Activated naive CD4-positive, alpha-beta T cell treated with anti-CD3 and anti-CD28 coated beads, Interleukin-2, amount 50 U/mL, for 72 hours (primary cell): ENCODE measurements around the gene ZCCHC10. TPM values are rescaled to one million over a fixed set of nuclear protein-coding genes. Genes with fewer than 3 reads are reported as not detected.
A peak's percentile ranks its signal among the peaks of the same experiment; 100 is the strongest.
"Not testable (repeated sequence)": the region's sequence is repeated elsewhere in the genome, so short reads cannot be mapped to it uniquely, and the experiment has no call there.

Experiments used
- ATAC-seq, 2 donors: fragments of 150-1000 bp; cut with Tn5 transposase; 2 replicates each; pipeline ENCODE4 v1.10.0; 2021; ENCODE audit warnings: mild to moderate bottlenecking in 2 of 2, moderate library complexity in 2 of 2
- DNase-seq, 2 donors: peaks; one replicate each; pipeline ENCODE4 v3.0.0; 2021 to 2022; ENCODE audit warnings: low spot score in 2 of 2
- H3K27ac Mint-ChIP-seq, 2 donors: one replicate each; pipeline ENCODE4 v1.8.0; 2022; ENCODE audit warnings: mild to moderate bottlenecking in 2 of 2, mixed read lengths in 2 of 2
- H3K36me3 Mint-ChIP-seq, 2 donors: one replicate each; pipeline ENCODE4 v1.8.0; 2022; ENCODE audit warnings: mixed read lengths in 2 of 2
- H3K9me3 Mint-ChIP-seq, 2 donors: one replicate each; pipeline ENCODE4 v1.8.0; 2022; ENCODE audit warnings: mixed read lengths in 2 of 2
- total RNA-seq, 2 donors: library from RNA; stranded (reverse); gene quantifications; one replicate each; pipeline ENCODE4 v1.2.3, GENCODE V29; 2022

The ZCCHC10 gene
- total RNA-seq, 2 donors from 2014 or later, result 24.9 to 34.8 TPM

GRCh38 chr5:133050521-133050920 lies 24.2 kb upstream of the ZCCHC10 start:
- peaks cover 6 to 22% of the 10 kb centered on the region in 2 donors for H3K36me3 Mint-ChIP-seq
- ATAC-seq, result no peak
- no peaks in the 10 kb centered on the region for H3K9me3 Mint-ChIP-seq
- DNase-seq, result no peak
- peak overlapping the region; percentile 98 to 100 for H3K27ac Mint-ChIP-seq

- ATAC-seq (no peak), DNase-seq (no peak)
- H3K27ac Mint-ChIP-seq, result no peak overlapping the region
- no peaks in the 10 kb centered on the region for H3K9me3 Mint-ChIP-seq
- peaks cover 6 to 22% of the 10 kb centered on the region in 2 donors for H3K36me3 Mint-ChIP-seq
These were observed 23.3 kb upstream of the ZCCHC10 start for GRCh38 chr5:133049726-133050048.

GRCh38 chr5:133048993-133049725 lies 22.8 kb upstream of the ZCCHC10 start:
- Mint-ChIP-seq H3K27ac (peak overlapping the region in 1 of 2 donors; percentile 61), H3K36me3 (peaks cover 6 to 22% of the 10 kb centered on the region in 2 donors), H3K9me3 (no peaks in the 10 kb centered on the region)
- no peak for ATAC-seq
- DNase-seq, result no peak

DNA sequence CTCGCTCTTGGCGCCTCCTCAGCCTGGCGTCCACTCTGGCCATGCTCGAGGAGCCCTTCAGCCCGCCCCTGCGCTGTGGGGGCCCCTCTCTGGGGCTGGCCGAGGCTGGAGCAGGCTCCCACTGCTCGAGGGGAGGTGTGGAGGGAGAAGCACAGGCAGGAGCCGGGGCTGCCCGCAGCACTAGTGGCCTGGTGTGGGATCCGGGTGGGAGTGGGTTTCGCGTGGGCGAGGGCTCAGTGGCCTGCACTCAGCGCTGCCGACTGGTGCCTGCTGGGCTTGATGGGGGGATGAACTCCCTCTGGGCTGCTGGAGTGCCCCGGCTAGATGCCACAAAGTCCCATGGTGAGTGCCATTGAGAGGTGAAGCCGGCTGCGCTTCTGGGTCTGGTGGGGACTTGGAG lies 21.1 kb upstream of the ZCCHC10 start:
- Mint-ChIP-seq H3K36me3 (peaks cover 6 to 15% of the 10 kb centered on the region in 2 donors), H3K9me3 (no peaks in the 10 kb centered on the region), H3K27ac (no peak overlapping the region)
- no peak for DNase-seq
- no peak for ATAC-seq

DNA sequence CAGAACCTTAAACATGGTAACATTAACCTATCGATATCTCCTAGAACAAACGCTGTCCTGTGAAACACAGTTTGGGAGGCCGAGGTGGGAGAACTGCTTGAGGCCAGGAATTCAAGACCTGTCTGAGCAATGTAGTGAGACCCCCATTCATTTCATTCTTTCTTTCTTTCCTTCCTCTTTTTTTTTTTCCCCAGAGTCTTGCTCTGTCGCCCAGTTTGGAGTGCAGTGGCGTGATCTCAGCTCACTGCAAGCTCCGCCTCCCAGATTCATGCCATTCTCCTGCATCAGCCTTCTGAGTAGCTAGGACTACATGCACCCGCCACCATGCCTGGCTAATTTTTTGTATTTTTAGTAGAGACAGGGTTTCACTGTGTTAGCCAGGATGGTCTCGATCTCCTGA lies 20.2 kb upstream of the ZCCHC10 start:
- not testable (repeated sequence) for H3K9me3 Mint-ChIP-seq, H3K27ac Mint-ChIP-seq

DNA sequence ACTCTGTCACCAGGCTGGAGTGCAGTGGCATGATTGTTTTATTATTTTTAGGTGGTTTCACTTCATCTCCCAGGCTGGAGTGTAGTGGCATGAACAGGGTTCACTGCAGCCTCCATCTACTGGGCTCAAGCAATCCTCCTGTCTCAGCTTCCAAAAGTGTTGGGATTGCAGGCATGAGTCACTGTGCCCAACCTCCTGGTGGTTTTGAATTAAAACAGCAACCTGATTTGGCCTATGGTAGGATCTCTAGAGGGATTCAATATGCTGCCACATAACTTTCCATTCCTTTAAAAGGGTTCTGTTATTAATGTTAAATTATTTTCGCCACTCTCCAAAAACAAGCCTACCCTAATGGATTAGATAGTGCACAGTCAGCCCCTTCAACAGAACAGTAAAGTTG lies 15.6 kb upstream of the ZCCHC10 start:
- ATAC-seq (no peak), DNase-seq (no peak)
- H3K36me3 Mint-ChIP-seq, result no peaks in the 10 kb centered on the region
- H3K27ac Mint-ChIP-seq, result no peak overlapping the region
- no peaks in the 10 kb centered on the region for H3K9me3 Mint-ChIP-seq

More for the DNA sequence above, 20.2 kb upstream of the ZCCHC10 start:
- not testable (repeated sequence) for ATAC-seq, DNase-seq, H3K36me3 Mint-ChIP-seq

GRCh38 chr5:133041157-133041784 lies 14.9 kb upstream of the ZCCHC10 start:
- H3K27ac Mint-ChIP-seq, result peak overlapping the region in 1 of 2 donors; percentile 18
- DNase-seq (no peak), ATAC-seq (no peak)
- H3K36me3 Mint-ChIP-seq, result no peaks in the 10 kb centered on the region
- no peaks in the 10 kb centered on the region for H3K9me3 Mint-ChIP-seq

DNA sequence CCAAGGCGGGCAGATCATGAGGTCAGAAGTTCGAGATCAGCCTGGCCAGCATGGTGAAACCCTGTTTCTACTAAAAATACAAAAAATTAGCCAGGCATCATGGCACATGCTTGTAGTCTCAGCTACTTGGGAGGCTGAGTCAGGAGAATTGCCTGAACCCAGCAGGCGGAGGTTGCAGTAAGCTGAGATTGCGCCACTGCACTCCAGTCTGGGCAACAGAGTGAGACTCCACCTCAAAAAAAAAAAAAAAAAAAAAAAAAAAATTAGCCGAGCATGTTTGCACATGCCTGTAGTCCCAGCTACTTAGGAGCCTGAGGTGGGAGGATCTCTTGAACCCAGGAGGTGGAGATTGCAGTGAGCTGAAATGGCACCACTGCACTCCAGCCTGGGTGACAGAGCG lies 10.3 kb upstream of the ZCCHC10 start:
- ATAC-seq, DNase-seq, H3K36me3 Mint-ChIP-seq, H3K27ac Mint-ChIP-seq, H3K9me3 Mint-ChIP-seq: not testable (repeated sequence)

GRCh38 chr5:133035224-133035623 lies 8.9 kb upstream of the ZCCHC10 start:
- H3K27ac Mint-ChIP-seq, result no peak overlapping the region
- no peaks in the 10 kb centered on the region for H3K36me3 Mint-ChIP-seq
- H3K9me3 Mint-ChIP-seq, result no peaks in the 10 kb centered on the region
- DNase-seq (no peak), ATAC-seq (no peak)

DNA sequence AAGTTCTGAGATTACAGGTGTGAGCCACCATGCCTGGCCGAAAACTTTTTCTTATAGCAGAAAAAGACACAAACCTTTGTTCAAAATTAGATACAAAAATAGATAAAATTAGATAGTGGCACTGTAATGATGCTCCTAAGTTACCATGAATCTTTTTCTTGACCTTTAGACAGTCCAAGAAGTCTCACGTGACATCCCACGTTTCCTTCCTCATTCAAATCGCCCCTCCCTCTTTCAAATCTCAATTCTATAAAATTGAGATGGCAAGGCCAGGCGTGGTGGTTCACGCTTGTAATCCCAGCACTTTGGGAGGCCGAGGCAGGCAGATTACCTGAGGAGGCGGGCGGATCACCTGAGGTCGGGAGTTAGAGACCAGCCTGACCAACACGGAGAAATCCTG lies 7.7 kb upstream of the ZCCHC10 start:
- Mint-ChIP-seq H3K9me3 (no peaks in the 10 kb centered on the region), H3K36me3 (no peaks in the 10 kb centered on the region), H3K27ac (no peak overlapping the region)
- DNase-seq, result no peak
- no peak for ATAC-seq

- Mint-ChIP-seq H3K9me3 (no peaks in the 10 kb centered on the region), H3K36me3 (no peaks in the 10 kb centered on the region), H3K27ac (no peak overlapping the region)
- ATAC-seq, result no peak
- DNase-seq, result no peak
These were observed 6.7 kb upstream of the ZCCHC10 start for GRCh38 chr5:133032852-133033742.

DNA sequence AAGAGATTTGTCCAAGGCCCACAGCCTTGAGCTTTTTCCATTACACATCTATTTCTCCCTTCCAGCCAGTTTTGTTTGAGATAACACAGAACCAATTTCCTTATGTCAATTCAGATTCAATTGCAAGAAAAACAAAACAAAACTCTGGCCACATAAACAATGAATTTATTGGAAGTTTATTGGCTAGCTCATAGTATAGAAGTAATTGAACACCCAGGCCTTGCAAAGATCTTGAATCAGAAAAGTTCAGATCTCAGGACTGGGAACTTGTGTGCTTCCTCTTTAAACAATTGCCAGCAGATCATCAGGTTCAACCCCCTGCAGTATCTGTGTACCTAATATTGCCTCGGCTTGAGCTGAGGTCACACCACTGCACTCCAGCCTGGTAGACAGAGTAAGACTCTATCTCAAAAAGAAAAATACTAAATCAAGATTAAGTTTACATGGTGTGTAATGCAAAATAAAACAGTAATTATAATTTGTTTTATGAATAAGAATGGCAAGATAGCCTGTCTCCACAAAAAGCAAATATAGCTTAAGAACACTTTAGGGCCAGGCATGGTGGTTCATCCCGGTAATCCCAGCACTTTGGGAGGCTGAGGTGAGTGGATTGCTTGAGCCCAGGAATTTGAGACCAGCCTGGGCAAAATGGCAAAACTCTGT lies 4.1 kb upstream of the ZCCHC10 start:
- Mint-ChIP-seq H3K9me3 (no peaks in the 10 kb centered on the region), H3K27ac (no peak overlapping the region), H3K36me3 (peaks cover 7 to 9% of the 10 kb centered on the region in 2 donors)
- DNase-seq (no peak), ATAC-seq (no peak)

DNA sequence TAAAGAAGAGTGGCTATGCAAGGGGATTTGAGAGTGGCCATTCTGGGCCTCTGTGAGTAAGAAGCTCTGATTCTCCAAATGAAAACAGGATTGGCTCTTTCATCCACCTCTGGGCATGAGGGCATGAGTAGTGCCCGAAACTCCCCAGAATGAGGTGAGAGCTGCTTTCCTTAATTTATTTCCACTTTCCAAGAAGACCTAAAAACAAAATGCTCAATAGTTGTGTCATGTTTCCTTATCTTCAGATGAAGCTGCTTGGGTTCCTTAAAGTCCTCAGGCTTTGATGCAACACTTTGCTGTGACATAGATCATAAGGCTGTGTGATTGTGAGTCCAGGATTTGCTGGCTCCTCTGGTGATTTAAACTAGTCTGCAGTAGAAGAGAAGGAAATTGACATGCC lies 3.1 kb upstream of the ZCCHC10 start:
- Mint-ChIP-seq H3K9me3 (no peaks in the 10 kb centered on the region), H3K36me3 (peaks cover 9 to 11% of the 10 kb centered on the region in 2 donors), H3K27ac (no peak overlapping the region)
- no peak for ATAC-seq
- no peak for DNase-seq

- Mint-ChIP-seq H3K36me3 (peaks cover 11 to 16% of the 10 kb centered on the region in 2 donors), H3K9me3 (no peaks in the 10 kb centered on the region), H3K27ac (peak overlapping the region; percentile 19 to 96)
- ATAC-seq, result no peak
- DNase-seq, result no peak
These were observed 360 bp upstream of the ZCCHC10 start for GRCh38 chr5:133026664-133027153.

DNA sequence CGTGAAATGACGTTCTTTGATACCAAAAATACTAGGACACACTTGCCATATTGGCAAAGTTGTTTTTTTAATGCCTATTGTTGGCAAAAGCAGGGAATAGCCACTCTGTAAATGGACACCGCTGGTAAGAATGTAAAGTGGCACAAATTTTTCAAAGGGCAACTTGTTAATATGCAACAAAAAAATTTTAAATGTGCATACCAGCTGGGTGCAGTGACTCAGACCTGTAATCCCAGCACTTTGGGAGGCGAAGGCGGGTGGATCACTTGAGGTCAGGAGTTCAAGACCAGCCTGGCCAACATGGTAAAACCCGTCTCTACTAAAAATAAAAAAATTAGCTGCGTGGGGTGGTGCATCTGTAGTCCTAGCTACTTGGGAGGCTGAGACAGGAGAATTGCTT lies 6.9 kb downstream of the ZCCHC10 start:
- H3K27ac Mint-ChIP-seq, H3K9me3 Mint-ChIP-seq, ATAC-seq, DNase-seq: not testable (repeated sequence)
- peaks cover 8 to 21% of the 10 kb centered on the region in 2 donors for H3K36me3 Mint-ChIP-seq

DNA sequence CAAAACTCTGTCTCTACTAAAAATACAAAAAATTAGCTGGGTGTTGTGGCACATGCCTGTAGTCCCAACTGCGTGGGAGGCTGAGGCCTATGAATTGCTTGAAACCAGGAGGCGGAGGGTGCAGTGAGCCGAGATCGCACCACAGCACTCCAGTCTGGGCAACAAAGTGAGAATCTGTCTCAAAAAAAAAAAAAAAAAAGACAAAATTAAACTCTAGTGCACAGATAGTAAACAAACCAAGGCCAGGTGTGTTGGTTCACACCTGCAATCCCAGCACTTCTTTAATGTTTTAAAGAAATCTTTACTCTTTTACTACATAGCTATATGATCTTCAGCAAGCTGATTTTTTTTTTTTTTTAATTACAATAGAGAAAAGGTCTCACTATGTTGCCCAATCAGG lies 8.4 kb downstream of the ZCCHC10 start:
- H3K36me3 Mint-ChIP-seq, result peaks cover 8 to 14% of the 10 kb centered on the region in 2 donors
- DNase-seq, result no peak
- no peak overlapping the region for H3K27ac Mint-ChIP-seq
- ATAC-seq, result no peak
- no peaks in the 10 kb centered on the region for H3K9me3 Mint-ChIP-seq

- no peak for DNase-seq
- H3K9me3 Mint-ChIP-seq, result no peaks in the 10 kb centered on the region
These were observed 10.9 kb downstream of the ZCCHC10 start for GRCh38 chr5:133015466-133015865.

More at GRCh38 chr5:133015466-133015865, 10.9 kb downstream of the ZCCHC10 start:
- Mint-ChIP-seq H3K27ac (no peak overlapping the region), H3K36me3 (peaks cover 8 to 19% of the 10 kb centered on the region in 2 donors)
- no peak for ATAC-seq
